ENCODE results near the gene EXOC6B. TPM values are rescaled to one million over a fixed set of nuclear protein-coding genes. Genes with fewer than 3 reads are reported as not detected.

The EXOC6B gene
- total RNA-seq, 4 donors from 2014 or later: 14.6 to 49.6 (median 19.3) TPM

DNA sequence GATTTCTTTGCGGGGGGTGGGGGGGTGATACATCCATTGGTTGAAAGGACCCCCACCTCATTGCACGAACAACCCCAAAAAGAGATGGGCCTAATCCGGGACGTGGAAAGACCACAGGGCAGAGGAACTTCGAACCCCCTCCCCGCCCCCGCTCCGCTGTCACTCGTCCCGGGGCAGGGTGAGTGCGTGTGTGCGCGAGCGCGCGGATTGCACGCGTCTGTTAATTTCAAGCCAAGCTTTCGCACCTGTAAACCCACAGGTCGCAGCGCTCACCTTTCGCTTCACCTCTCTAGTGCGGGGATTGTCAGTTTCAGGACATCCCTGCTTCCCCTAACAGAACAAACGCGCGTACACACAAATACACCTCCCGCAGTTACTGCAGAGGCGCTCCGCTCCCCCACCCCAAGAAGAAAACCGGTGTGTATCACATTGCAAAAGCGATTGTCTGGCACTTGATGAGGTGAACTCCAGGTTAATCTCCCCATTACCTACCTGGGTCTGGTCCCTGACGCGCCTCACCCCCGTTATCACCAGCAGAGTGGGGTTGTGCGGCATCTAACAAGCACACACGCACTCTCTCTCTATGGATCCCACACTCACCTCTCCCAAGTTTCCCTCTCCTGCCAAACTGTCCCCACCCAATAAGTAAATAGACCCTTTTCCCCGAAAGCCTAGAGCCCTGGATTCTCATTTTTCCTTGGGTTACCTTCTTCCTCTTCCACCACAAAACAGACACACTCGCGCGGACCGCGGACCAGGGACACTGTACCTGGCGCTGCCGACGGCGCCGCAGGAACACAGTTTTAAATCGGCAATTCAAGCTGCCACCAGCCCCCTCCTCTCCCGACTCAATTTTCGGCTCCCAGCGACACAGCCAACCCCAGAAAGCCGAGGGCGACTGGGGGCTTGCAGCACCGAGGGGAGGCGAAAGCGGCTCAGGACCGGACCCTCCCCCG is 679.2 kb downstream of the EXOC6B start:
- Histone ChIP-seq H3K36me3 (no peaks in the 10 kb centered on the region), H3K4me1 (peaks cover 55 to 73% of the 10 kb centered on the region in 2 donors), H3K9me3 (no peaks in the 10 kb centered on the region), H3K4me3 (peak overlapping the region; percentile 55 to 75 (median 66)), H3K27ac (peak overlapping the region in 1 of 4 donors; percentile 66), H3K27me3 (peaks cover 43 to 48% (median 45%) of the 10 kb centered on the region in 3 donors)
- no peak for ATAC-seq
- TF ChIP-seq, protein P1, sequence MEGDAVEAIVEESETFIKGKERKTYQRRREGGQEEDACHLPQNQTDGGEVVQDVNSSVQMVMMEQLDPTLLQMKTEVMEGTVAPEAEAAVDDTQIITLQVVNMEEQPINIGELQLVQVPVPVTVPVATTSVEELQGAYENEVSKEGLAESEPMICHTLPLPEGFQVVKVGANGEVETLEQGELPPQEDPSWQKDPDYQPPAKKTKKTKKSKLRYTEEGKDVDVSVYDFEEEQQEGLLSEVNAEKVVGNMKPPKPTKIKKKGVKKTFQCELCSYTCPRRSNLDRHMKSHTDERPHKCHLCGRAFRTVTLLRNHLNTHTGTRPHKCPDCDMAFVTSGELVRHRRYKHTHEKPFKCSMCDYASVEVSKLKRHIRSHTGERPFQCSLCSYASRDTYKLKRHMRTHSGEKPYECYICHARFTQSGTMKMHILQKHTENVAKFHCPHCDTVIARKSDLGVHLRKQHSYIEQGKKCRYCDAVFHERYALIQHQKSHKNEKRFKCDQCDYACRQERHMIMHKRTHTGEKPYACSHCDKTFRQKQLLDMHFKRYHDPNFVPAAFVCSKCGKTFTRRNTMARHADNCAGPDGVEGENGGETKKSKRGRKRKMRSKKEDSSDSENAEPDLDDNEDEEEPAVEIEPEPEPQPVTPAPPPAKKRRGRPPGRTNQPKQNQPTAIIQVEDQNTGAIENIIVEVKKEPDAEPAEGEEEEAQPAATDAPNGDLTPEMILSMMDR (IDR thresholded peaks at IDR 0.05 in 4 of 5, conservative IDR thresholded peaks at IDR 0.05 in 1 of 5): no peak
- no peak for TF ChIP-seq POLR2A (IDR thresholded peaks at IDR 0.05)
- intact Hi-C loops (cut with DNase I; ENCODE audit: low total_unique reads) (loop anchor here (10.0 kb wide), 1 partner anchor 692 kb away; the partner anchor contains the start of gene DYSF), in situ Hi-C loops (cut with MboI; ENCODE audit: low sequenced_read_pairs in 4 of 4) (no loop called here)
- peak in 1 of 2 donors; percentile 12 for DNase-seq

GRCh38 chr2:72145658-72146329 is 680.0 kb downstream of the EXOC6B start:
- TF ChIP-seq, protein P1 (IDR thresholded peaks at IDR 0.05 in 4 of 5, conservative IDR thresholded peaks at IDR 0.05 in 1 of 5): no peak
- no peak for TF ChIP-seq POLR2A (IDR thresholded peaks at IDR 0.05)
- peak overlapping the region; percentile 55 to 75 (median 66) for H3K4me3 ChIP-seq
- peaks cover 43 to 48% (median 45%) of the 10 kb centered on the region in 3 donors for H3K27me3 ChIP-seq
- no peaks in the 10 kb centered on the region for H3K36me3 ChIP-seq
- DNase-seq (peak in 1 of 2 donors; percentile 9), ATAC-seq (no peak)
- no peaks in the 10 kb centered on the region for H3K9me3 ChIP-seq
- peaks cover 55 to 73% of the 10 kb centered on the region in 2 donors for H3K4me1 ChIP-seq
- intact Hi-C loops (cut with DNase I; ENCODE audit: low total_unique reads): loop anchor here (2.0 to 10.0 kb wide), 2 partner anchors 263 to 691 kb away; partner anchors contain the start of gene DYSF
- peak overlapping the region; percentile 1 to 66 (median 14) for H3K27ac ChIP-seq
- in situ Hi-C loops (cut with MboI; ENCODE audit: low sequenced_read_pairs in 4 of 4): no loop called here

DNA sequence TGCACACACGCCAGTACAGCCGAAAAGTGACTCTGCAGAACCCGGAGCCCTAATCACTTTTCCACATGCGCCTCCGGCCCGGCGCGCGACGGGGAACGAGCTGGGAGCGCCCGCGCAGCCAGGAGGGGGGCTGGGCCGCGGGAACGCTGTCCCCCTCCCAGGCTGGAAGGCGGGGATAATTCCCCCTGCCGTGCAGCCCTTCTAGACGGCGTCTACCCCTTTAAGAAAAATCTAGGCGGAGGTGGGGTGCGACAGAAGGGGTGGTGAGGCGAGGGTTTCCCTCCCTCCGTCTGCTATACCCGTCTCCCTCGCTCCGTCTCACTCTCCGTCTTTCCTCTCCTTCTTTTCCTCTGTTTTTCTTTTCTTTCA is 680.6 kb downstream of the EXOC6B start:
- Histone ChIP-seq H3K9me3 (no peaks in the 10 kb centered on the region), H3K36me3 (no peaks in the 10 kb centered on the region), H3K4me1 (peaks cover 55 to 73% of the 10 kb centered on the region in 2 donors), H3K4me3 (peak overlapping the region; percentile 55 to 75 (median 66)), H3K27me3 (peaks cover 43 to 48% (median 45%) of the 10 kb centered on the region in 3 donors), H3K27ac (peak overlapping the region; percentile 1 to 66 (median 14))
- in situ Hi-C loops (cut with MboI; ENCODE audit: low sequenced_read_pairs in 4 of 4) (no loop called here), intact Hi-C loops (cut with DNase I; ENCODE audit: low total_unique reads) (loop anchor here (2.0 to 10.0 kb wide), 2 partner anchors 262 to 690 kb away; partner anchors contain the start of gene DYSF)
- ATAC-seq (peak; percentile 5 to 18), DNase-seq (peak in 1 of 2 donors; percentile 14)
- TF ChIP-seq, protein P1 (IDR thresholded peaks at IDR 0.05 in 4 of 5, conservative IDR thresholded peaks at IDR 0.05 in 1 of 5): no peak
- no peak for TF ChIP-seq POLR2A (IDR thresholded peaks at IDR 0.05)

GRCh38 chr2:72144632-72145288 is 681.1 kb downstream of the EXOC6B start:
- peaks cover 40 to 44% (median 40%) of the 10 kb centered on the region in 3 donors for H3K27me3 ChIP-seq
- in situ Hi-C loops (cut with MboI; ENCODE audit: low sequenced_read_pairs in 4 of 4): no loop called here
- DNase-seq (peak in 1 of 2 donors; percentile 39), ATAC-seq (peak; percentile 7 to 24)
- H3K4me1 ChIP-seq: peaks cover 50 to 68% of the 10 kb centered on the region in 2 donors
- intact Hi-C loops (cut with DNase I; ENCODE audit: low total_unique reads): loop anchor here (2.0 to 10.0 kb wide), 2 partner anchors 262 to 690 kb away; partner anchors contain the start of gene DYSF
- no peaks in the 10 kb centered on the region for H3K9me3 ChIP-seq
- H3K27ac ChIP-seq: peak overlapping the region; percentile 27 to 66 (median 34)
- H3K4me3 ChIP-seq: peak overlapping the region; percentile 55 to 75 (median 66)
- TF ChIP-seq POLR2A (IDR thresholded peaks at IDR 0.05): no peak
- H3K36me3 ChIP-seq: no peaks in the 10 kb centered on the region

Measured in gastrocnemius medialis (tissue), 4 donors.